K562 (cell line): ENCODE data around the gene GPC2. TPM values are rescaled to one million over a fixed set of nuclear protein-coding genes. Genes with fewer than 3 reads are reported as not detected.

Experiments used
- ATAC-seq: fragments of 200-7000 bp; cut with Tn5 transposase; 3 replicates; pipeline ENCODE4 v1.9.1; 2020; ENCODE audit warnings: moderate library complexity
- BruUV-seq: library from RNA; stranded (reverse); fragments of 400-500 nt; replicated peaks from 2 replicates; lab custom pipeline; 2021; lab: Mats Ljungman, UMichigan
- CTCF ChIA-PET: fragments of 300-600 bp; formaldehyde crosslinking; extraction: SDS; loops from one replicate; lab custom pipeline; 2021; ENCODE audit warnings: low intra/inter-chr PET ratio; lab: Yijun Ruan, JAX
- POLR2A ChIA-PET: fragments of 300-600, 350-650 bp; sonication (Branson Sonifier 250); formaldehyde crosslinking; extraction: SDS; loops from one replicate; lab custom pipeline; 2021; ENCODE audit warnings: antibody characterized with exemption, inconsistent platforms; lab: Yijun Ruan, JAX
- DNase-seq, 4 experiments: peaks; one replicate each; pipeline versions ENCODE4 v3.0.0 to v3.0.0-alpha.2; 2011 to 2018; ENCODE audit warnings: low spot score in 3 of 4, mixed read lengths in 3 of 4; ENCODE audit errors: extremely low read depth in 1 of 4
- FAIRE-seq: peaks from 2 replicates; lab custom pipeline; 2011; peaks lifted over from hg19 to GRCh38; lab: Jason Lieb, UNC
- H2AFZ ChIP-seq: 2 replicates; pipeline ENCODE4 v1.6.0; 2011; ENCODE audit warnings: low read depth, low read length, control low read depth, inconsistent platforms
- H3K27ac ChIP-seq: fragments of 200-600 bp; 3 replicates; pipeline ENCODE4 v1.8.0; 2011; ENCODE audit warnings: low read depth, mild to moderate bottlenecking, control low read depth, inconsistent platforms, low read length, moderate library complexity, mixed read lengths; ENCODE audit errors: extremely low read depth
- H3K27me3 ChIP-seq, 2 experiments: fragments of 300-600 bp in 1 of 2; 2 replicates in 1 of 2; 3 replicates in 1 of 2; pipeline versions ENCODE4 v1.6.0 to v1.8.0; 2011; ENCODE audit warnings: inconsistent platforms in 2 of 2, low read length in 2 of 2, mild to moderate bottlenecking in 1 of 2, mixed read lengths in 1 of 2, moderate library complexity in 1 of 2; ENCODE audit not compliant: control insufficient read depth in 2 of 2, insufficient read depth in 2 of 2
- H3K36me3 ChIP-seq: fragments of 300-600 bp; 3 replicates; pipeline ENCODE4 v1.8.0; 2011; ENCODE audit warnings: mild to moderate bottlenecking, low read length, inconsistent platforms; ENCODE audit not compliant: control insufficient read depth, insufficient read depth
- H3K4me1 ChIP-seq, 2 experiments: fragments of 200-600 bp in 1 of 2; replicated peaks in 1 of 2; 2 replicates in 1 of 2; 3 replicates in 1 of 2; pipeline versions ENCODE4 v1.5.1 to v1.8.0; 2011; ENCODE audit warnings: inconsistent platforms in 2 of 2, low read length in 2 of 2, mild to moderate bottlenecking in 1 of 2, mixed read lengths in 1 of 2, moderate library complexity in 1 of 2; ENCODE audit not compliant: control insufficient read depth in 2 of 2, insufficient read depth in 2 of 2
- H3K4me2 ChIP-seq: 2 replicates; pipeline ENCODE4 v1.6.1; 2011; ENCODE audit warnings: low read length, control low read depth, inconsistent platforms, mixed read lengths; ENCODE audit not compliant: insufficient read depth
- H3K4me3 ChIP-seq: fragments of 200-600 bp; sonication (generic), shearing (Covaris generic); 2 replicates; pipeline ENCODE4 v1.5.1; 2016; ENCODE audit warnings: control low read depth, inconsistent platforms
- H3K79me2 ChIP-seq: fragments of 200-600 bp; 3 replicates; pipeline ENCODE4 v1.8.0; 2011; ENCODE audit warnings: low read length, inconsistent platforms; ENCODE audit not compliant: control insufficient read depth, insufficient read depth
- H3K9ac ChIP-seq, 2 experiments: 2 replicates each; pipeline versions ENCODE4 v1.6.0 to v1.6.1; 2011; ENCODE audit warnings: low read depth in 2 of 2, low read length in 2 of 2, control low read depth in 1 of 2, inconsistent platforms in 1 of 2, mild to moderate bottlenecking in 1 of 2, mixed read lengths in 1 of 2; ENCODE audit not compliant: insufficient read depth in 1 of 2
- H3K9me1 ChIP-seq: one replicate; pipeline ENCODE4 v1.6.0; 2011; ENCODE audit warnings: inconsistent platforms, mild to moderate bottlenecking, low read length, moderate library complexity; ENCODE audit not compliant: control insufficient read depth, insufficient read depth
- H3K9me3 ChIP-seq: replicated peaks from 2 replicates; pipeline ENCODE4 v1.5.1; 2011; ENCODE audit warnings: low read depth, low read length, inconsistent platforms; ENCODE audit not compliant: control insufficient read depth, insufficient read depth
- H4K20me1 ChIP-seq: replicated peaks from 2 replicates; pipeline ENCODE4 v1.6.1; 2011; ENCODE audit warnings: low read length, inconsistent platforms, mixed read lengths; ENCODE audit not compliant: control insufficient read depth, insufficient read depth
- L3MBTL2 ChIP-seq: fragments of 450-650 bp; IDR thresholded peaks from 2 replicates; pipeline ENCODE4 v1.6.1; 2016; ENCODE audit warnings: mild to moderate bottlenecking, moderate library complexity
- SREBF1 ChIP-seq: fragments of 150-350 bp; IDR thresholded peaks from 2 replicates; pipeline ENCODE4 v1.6.1; 2014; ENCODE audit warnings: antibody characterized with exemption, low read depth, low read length, borderline replicate concordance
- WGBS: fragments of 100-300 bp; shearing (Covaris generic); methylation state at CpG from one replicate; pipeline ENCODE4 v1.1.6; 2016; ENCODE audit warnings: low coverage, mixed read lengths; ENCODE audit not compliant: insufficient coverage; ENCODE audit errors: missing lambda C conversion rate; 5-methylcytosine and 5-hydroxymethylcytosine counted together
- in situ Hi-C: fragments of 300-500 bp; cut with MboI; formaldehyde crosslinking; loops from 4 replicates; pipeline ENCODE4 v1.15.0; 2018; ENCODE audit warnings: inconsistent platforms, mixed read lengths
- intact Hi-C: fragments of 100-400 bp; cut with micrococcal nuclease; formaldehyde crosslinking; loops from 2 replicates; pipeline ENCODE4 v1.14.2; 2022
- polyA plus RNA-seq, 8 experiments: library from polyadenylated mRNA; depleted of rRNA in 4 of 8; stranded (reverse) in 5 of 8; unstranded in 3 of 8; fragments of >200 nt; fragmentation: Nextera tagmentation in 2 of 8; fragmentation: Illumina TruSeq in 1 of 8; extraction: Ambion mirVana in 2 of 8; extraction: Trizol in 1 of 8; gene quantifications; 2 replicates each; pipeline versions ENCODE4 v1.2.1 to v1.2.3, GENCODE V29; 2011 to 2014; ENCODE audit warnings: inconsistent platforms in 1 of 8, missing spikeins in 1 of 8
- total RNA-seq, 7 experiments: library from RNA; depleted of rRNA in 6 of 7; stranded (reverse); fragments of >200 nt in 6 of 7; fragmentation: Illumina TruSeq in 2 of 7; extraction: Trizol in 2 of 7; gene quantifications; 2 replicates each; pipeline versions ENCODE4 v1.2.1 to v1.2.3, GENCODE V29; 2011 to 2021; ENCODE audit warnings: low replicate concordance in 1 of 7
- TF ChIP-seq, protein P1 (sequence below): fragments of 450-650 bp; IDR thresholded peaks from 2 replicates; pipeline ENCODE4 v1.6.1; 2016; ENCODE audit warnings: mild to moderate bottlenecking, moderate library complexity

The GPC2 gene
- total and polyA plus RNA-seq, 9 of the 15 experiments (the other 6 are each of a cell fraction or from before 2014, with no cell fraction given): 0.06 to 7.7 (median 1.4) TPM; not detected in 1

DNA sequence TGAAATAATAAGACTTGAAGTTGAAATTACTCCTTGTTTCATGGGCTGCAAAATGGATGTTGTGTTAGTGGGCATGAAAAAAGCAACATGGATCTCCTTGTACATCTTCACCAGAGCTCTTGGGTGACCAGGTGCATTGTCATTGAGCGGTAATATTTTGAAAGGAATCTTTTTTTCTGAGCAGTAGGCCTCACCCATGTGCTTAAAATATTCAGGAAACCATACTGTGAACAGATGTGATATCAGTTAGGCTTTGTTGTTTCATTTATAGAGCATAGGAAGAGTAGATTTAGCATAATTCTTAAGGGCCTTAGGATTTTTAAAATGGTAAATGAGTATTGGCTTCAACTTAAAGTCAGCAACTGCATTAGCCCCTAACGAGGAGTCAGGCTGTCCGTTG lies 15.8 kb upstream of the GPC2 start:
- Histone ChIP-seq H3K27ac (no peak overlapping the region), H3K9me3 (no peaks in the 10 kb centered on the region), H3K36me3 (no peaks in the 10 kb centered on the region), H2AFZ (peak overlapping the region; percentile 29; the same call in 1 of the 2 replicates), H3K9me1 (no peaks in the 10 kb centered on the region), H3K79me2 (no peaks in the 10 kb centered on the region), H3K4me3 (no peak overlapping the region), H4K20me1 (no peaks in the 10 kb centered on the region), H3K27me3 (no peaks in the 10 kb centered on the region), H3K9ac (no peak overlapping the region), H3K4me2 (no peak overlapping the region), H3K4me1 (peaks cover 0 to 11% of the 10 kb centered on the region in 2 experiments; a peak in 3 of 5 replicates)
- ATAC-seq (no peak), DNase-seq (no peak), FAIRE-seq (no peak)
- ChIA-PET POLR2A (interaction anchor here (0.6 to 0.9 kb wide), 2 partner anchors 11 to 252 kb away, joined by 3 read pairs; no protein-coding TSS in a partner anchor), CTCF (no interaction called here)
- no TSS peak for BruUV-seq
- TF ChIP-seq L3MBTL2 (peak; percentile 26; the same call in 1 of the 2 replicates), SREBF1 (no peak)
- TF ChIP-seq, protein P1, sequence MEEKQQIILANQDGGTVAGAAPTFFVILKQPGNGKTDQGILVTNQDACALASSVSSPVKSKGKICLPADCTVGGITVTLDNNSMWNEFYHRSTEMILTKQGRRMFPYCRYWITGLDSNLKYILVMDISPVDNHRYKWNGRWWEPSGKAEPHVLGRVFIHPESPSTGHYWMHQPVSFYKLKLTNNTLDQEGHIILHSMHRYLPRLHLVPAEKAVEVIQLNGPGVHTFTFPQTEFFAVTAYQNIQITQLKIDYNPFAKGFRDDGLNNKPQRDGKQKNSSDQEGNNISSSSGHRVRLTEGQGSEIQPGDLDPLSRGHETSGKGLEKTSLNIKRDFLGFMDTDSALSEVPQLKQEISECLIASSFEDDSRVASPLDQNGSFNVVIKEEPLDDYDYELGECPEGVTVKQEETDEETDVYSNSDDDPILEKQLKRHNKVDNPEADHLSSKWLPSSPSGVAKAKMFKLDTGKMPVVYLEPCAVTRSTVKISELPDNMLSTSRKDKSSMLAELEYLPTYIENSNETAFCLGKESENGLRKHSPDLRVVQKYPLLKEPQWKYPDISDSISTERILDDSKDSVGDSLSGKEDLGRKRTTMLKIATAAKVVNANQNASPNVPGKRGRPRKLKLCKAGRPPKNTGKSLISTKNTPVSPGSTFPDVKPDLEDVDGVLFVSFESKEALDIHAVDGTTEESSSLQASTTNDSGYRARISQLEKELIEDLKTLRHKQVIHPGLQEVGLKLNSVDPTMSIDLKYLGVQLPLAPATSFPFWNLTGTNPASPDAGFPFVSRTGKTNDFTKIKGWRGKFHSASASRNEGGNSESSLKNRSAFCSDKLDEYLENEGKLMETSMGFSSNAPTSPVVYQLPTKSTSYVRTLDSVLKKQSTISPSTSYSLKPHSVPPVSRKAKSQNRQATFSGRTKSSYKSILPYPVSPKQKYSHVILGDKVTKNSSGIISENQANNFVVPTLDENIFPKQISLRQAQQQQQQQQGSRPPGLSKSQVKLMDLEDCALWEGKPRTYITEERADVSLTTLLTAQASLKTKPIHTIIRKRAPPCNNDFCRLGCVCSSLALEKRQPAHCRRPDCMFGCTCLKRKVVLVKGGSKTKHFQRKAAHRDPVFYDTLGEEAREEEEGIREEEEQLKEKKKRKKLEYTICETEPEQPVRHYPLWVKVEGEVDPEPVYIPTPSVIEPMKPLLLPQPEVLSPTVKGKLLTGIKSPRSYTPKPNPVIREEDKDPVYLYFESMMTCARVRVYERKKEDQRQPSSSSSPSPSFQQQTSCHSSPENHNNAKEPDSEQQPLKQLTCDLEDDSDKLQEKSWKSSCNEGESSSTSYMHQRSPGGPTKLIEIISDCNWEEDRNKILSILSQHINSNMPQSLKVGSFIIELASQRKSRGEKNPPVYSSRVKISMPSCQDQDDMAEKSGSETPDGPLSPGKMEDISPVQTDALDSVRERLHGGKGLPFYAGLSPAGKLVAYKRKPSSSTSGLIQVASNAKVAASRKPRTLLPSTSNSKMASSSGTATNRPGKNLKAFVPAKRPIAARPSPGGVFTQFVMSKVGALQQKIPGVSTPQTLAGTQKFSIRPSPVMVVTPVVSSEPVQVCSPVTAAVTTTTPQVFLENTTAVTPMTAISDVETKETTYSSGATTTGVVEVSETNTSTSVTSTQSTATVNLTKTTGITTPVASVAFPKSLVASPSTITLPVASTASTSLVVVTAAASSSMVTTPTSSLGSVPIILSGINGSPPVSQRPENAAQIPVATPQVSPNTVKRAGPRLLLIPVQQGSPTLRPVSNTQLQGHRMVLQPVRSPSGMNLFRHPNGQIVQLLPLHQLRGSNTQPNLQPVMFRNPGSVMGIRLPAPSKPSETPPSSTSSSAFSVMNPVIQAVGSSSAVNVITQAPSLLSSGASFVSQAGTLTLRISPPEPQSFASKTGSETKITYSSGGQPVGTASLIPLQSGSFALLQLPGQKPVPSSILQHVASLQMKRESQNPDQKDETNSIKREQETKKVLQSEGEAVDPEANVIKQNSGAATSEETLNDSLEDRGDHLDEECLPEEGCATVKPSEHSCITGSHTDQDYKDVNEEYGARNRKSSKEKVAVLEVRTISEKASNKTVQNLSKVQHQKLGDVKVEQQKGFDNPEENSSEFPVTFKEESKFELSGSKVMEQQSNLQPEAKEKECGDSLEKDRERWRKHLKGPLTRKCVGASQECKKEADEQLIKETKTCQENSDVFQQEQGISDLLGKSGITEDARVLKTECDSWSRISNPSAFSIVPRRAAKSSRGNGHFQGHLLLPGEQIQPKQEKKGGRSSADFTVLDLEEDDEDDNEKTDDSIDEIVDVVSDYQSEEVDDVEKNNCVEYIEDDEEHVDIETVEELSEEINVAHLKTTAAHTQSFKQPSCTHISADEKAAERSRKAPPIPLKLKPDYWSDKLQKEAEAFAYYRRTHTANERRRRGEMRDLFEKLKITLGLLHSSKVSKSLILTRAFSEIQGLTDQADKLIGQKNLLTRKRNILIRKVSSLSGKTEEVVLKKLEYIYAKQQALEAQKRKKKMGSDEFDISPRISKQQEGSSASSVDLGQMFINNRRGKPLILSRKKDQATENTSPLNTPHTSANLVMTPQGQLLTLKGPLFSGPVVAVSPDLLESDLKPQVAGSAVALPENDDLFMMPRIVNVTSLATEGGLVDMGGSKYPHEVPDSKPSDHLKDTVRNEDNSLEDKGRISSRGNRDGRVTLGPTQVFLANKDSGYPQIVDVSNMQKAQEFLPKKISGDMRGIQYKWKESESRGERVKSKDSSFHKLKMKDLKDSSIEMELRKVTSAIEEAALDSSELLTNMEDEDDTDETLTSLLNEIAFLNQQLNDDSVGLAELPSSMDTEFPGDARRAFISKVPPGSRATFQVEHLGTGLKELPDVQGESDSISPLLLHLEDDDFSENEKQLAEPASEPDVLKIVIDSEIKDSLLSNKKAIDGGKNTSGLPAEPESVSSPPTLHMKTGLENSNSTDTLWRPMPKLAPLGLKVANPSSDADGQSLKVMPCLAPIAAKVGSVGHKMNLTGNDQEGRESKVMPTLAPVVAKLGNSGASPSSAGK: 0 out of 2 replicates have a peak, but pooled peaks have one; percentile 16
- WGBS: 68% methylated on average over 3 of the region's 3 CpGs
- intact Hi-C loops (no loop called here), in situ Hi-C loops (no loop called here)
